Measurements from ENCODE around the gene RPL5.

RPL5 gene

GRCh38 chr1:92826792-92827191 is 5.0 kb upstream of the RPL5 start:
- Histone ChIP-seq H3K9me2 (replicated peaks; ENCODE audit: insufficient read depth, low read length) (no peaks in the 10 kb centered on the region), H3K27me3 (replicated peaks; ENCODE audit: insufficient read depth, low read length) (no peaks in the 10 kb centered on the region), H3K27ac (ENCODE audit: low read length) (no peak overlapping the region), H2AFZ (ENCODE audit: low read length) (no peak overlapping the region), H3K9ac (ENCODE audit: low read length) (no peak overlapping the region), H3K4me1 (ENCODE audit: low read length) (0 out of 2 replicates have a peak, but pooled peaks cover 3% of the 10 kb centered on the region), H3K79me2 (ENCODE audit: low read length) (peaks cover under 1% of the 10 kb centered on the region; the same call in 1 of the 2 replicates), H3K36me3 (replicated peaks; ENCODE audit: insufficient read depth, low read length) (no peaks in the 10 kb centered on the region), H3K4me2 (ENCODE audit: low read depth, low read length) (no peak overlapping the region), H3F3A (ENCODE audit: insufficient read depth, low read length) (no peaks in the 10 kb centered on the region), H4K20me1 (ENCODE audit: insufficient read depth, low read length) (no peaks in the 10 kb centered on the region), H3K9me3 (replicated peaks; ENCODE audit: insufficient read depth, low read length) (no peaks in the 10 kb centered on the region), H3K4me3 (ENCODE audit: low read length) (no peak overlapping the region)
- no peak for DNase-seq
- TF ChIP-seq EZH2phosphoT487 (IDR thresholded peaks at IDR 0.05; ENCODE audit: low read length), result no peak
- TF ChIP-seq EZH2 (optimal IDR thresholded peaks at IDR 0.05; ENCODE audit: low read depth, low read length), result no peak
- TF ChIP-seq CTCF (IDR thresholded peaks at IDR 0.05; ENCODE audit: low read length), result no peak

GRCh38 chr1:92831368-92831761 is 475 bp upstream of the RPL5 start:
- TF ChIP-seq EZH2phosphoT487 (IDR thresholded peaks at IDR 0.05; ENCODE audit: low read length), result no peak
- no peak for TF ChIP-seq EZH2 (optimal IDR thresholded peaks at IDR 0.05; ENCODE audit: low read depth, low read length)
- TF ChIP-seq CTCF (IDR thresholded peaks at IDR 0.05; ENCODE audit: low read length), result no peak
- Histone ChIP-seq H3K9me3 (replicated peaks; ENCODE audit: insufficient read depth, low read length) (no peaks in the 10 kb centered on the region), H3K4me1 (ENCODE audit: low read length) (peaks cover 3% of the 10 kb centered on the region; the same call in 1 of the 2 replicates), H3K27me3 (replicated peaks; ENCODE audit: insufficient read depth, low read length) (no peaks in the 10 kb centered on the region), H3F3A (ENCODE audit: insufficient read depth, low read length) (no peaks in the 10 kb centered on the region; the same call in 1 of the 2 replicates), H3K27ac (ENCODE audit: low read length) (no peak overlapping the region), H3K9me2 (replicated peaks; ENCODE audit: insufficient read depth, low read length) (no peaks in the 10 kb centered on the region), H3K4me2 (ENCODE audit: low read depth, low read length) (peak overlapping the region; percentile 43; the same call in 1 of the 2 replicates), H3K9ac (ENCODE audit: low read length) (no peak overlapping the region), H4K20me1 (ENCODE audit: insufficient read depth, low read length) (peaks cover 28% of the 10 kb centered on the region), H3K36me3 (replicated peaks; ENCODE audit: insufficient read depth, low read length) (no peaks in the 10 kb centered on the region), H3K79me2 (ENCODE audit: low read length) (peaks cover 46% of the 10 kb centered on the region), H3K4me3 (ENCODE audit: low read length) (peak overlapping the region; percentile 90), H2AFZ (ENCODE audit: low read length) (peak overlapping the region; percentile 58; the same call in 1 of the 2 replicates)
- DNase-seq, result no peak

GRCh38 chr1:92832537-92833114 is 786 bp downstream of the RPL5 start:
- DNase-seq, result no peak
- H3K27ac ChIP-seq (ENCODE audit: low read length), result peak overlapping the region; percentile 63; the same call in 1 of the 2 replicates
- H3K36me3 ChIP-seq (replicated peaks; ENCODE audit: insufficient read depth, low read length), result no peaks in the 10 kb centered on the region; the same call in 1 of the 2 replicates
- H3K9me2 ChIP-seq (replicated peaks; ENCODE audit: insufficient read depth, low read length), result no peaks in the 10 kb centered on the region
- H3K9me3 ChIP-seq (replicated peaks; ENCODE audit: insufficient read depth, low read length), result no peaks in the 10 kb centered on the region
- H3K9ac ChIP-seq (ENCODE audit: low read length), result peak overlapping the region; percentile 96
- peaks cover 3% of the 10 kb centered on the region; the same call in 1 of the 2 replicates for H3K4me1 ChIP-seq (ENCODE audit: low read length)
- TF ChIP-seq CTCF (IDR thresholded peaks at IDR 0.05; ENCODE audit: low read length), result no peak
- TF ChIP-seq EZH2 (optimal IDR thresholded peaks at IDR 0.05; ENCODE audit: low read depth, low read length), result no peak
- TF ChIP-seq EZH2phosphoT487 (IDR thresholded peaks at IDR 0.05; ENCODE audit: low read length), result no peak
- peaks cover 35% of the 10 kb centered on the region for H4K20me1 ChIP-seq (ENCODE audit: insufficient read depth, low read length)
- H3K4me3 ChIP-seq (ENCODE audit: low read length), result peak overlapping the region; percentile 90
- peaks cover 58% of the 10 kb centered on the region for H3K79me2 ChIP-seq (ENCODE audit: low read length)
- H3K4me2 ChIP-seq (ENCODE audit: low read depth, low read length), result peak overlapping the region; percentile 78
- no peaks in the 10 kb centered on the region; the same call in 1 of the 2 replicates for H3F3A ChIP-seq (ENCODE audit: insufficient read depth, low read length)
- H3K27me3 ChIP-seq (replicated peaks; ENCODE audit: insufficient read depth, low read length), result no peaks in the 10 kb centered on the region
- H2AFZ ChIP-seq (ENCODE audit: low read length), result no peak overlapping the region
